GM10847 (cell line): Measurements from ENCODE around the gene PLEK2.

ENCODE experiments used
- POLR2A ChIP-seq: IDR thresholded peaks from 2 replicates; pipeline ENCODE4 v1.6.1; 2011; ENCODE audit not compliant: insufficient read length; ENCODE audit errors: extremely low read depth

Gene PLEK2

GRCh38 chr14:67357969-67358354, 54.0 kb downstream of the PLEK2 start:
- TF ChIP-seq POLR2A, result no peak

GRCh38 chr14:67357186-67357968, 54.6 kb downstream of the PLEK2 start:
- no peak for TF ChIP-seq POLR2A

GRCh38 chr14:67352055-67352454, 59.9 kb downstream of the PLEK2 start:
- no peak for TF ChIP-seq POLR2A

GRCh38 chr14:67345583-67345982, 66.4 kb downstream of the PLEK2 start:
- TF ChIP-seq POLR2A, result no peak

- no peak for TF ChIP-seq POLR2A
Measured at GRCh38 chr14:67343601-67344230, 68.2 kb downstream of the PLEK2 start.
